ENCODE measurements around the gene LDB3.
A peak's percentile ranks its signal among the peaks of the same experiment; 100 is the strongest.

The LDB3 gene

GRCh38 chr10:86758189-86759072 is 90.1 kb downstream of the LDB3 start:
- H3K27me3 ChIP-seq (replicated peaks in 2 of 5; ENCODE audit: control insufficient read depth in 4 of 5, insufficient read depth in 5 of 5, low read length in 4 of 5): peaks cover 31 to 92% (median 43%) of the 10 kb centered on the region in 5 experiments
- no peak overlapping the region for H3K27ac ChIP-seq (ENCODE audit: insufficient read depth in 1 of 2, low read depth in 1 of 2, low read length in 2 of 2, poor library complexity in 1 of 2, severe bottlenecking in 2 of 2)
- WGBS (ENCODE audit: insufficient coverage): 40% methylated on average over 3 of the region's 9 CpGs
- no peaks in the 10 kb centered on the region for H3K36me3 ChIP-seq (ENCODE audit: control insufficient read depth in 4 of 4, insufficient read depth in 4 of 4, low read length in 3 of 4)
- DNase-seq: peak in 1 of 3 donors; percentile 13
- H3K4me1 ChIP-seq (ENCODE audit: control extremely low read depth in 1 of 4, control insufficient read depth in 4 of 4, insufficient read depth in 4 of 4, low read length in 3 of 4): peaks cover 0 to 19% (median 16%) of the 10 kb centered on the region in 4 experiments
- CTCF ChIA-PET: interaction anchor here (0.7 kb wide), 1 partner anchor 226 kb away, joined by 3 read pairs; no protein-coding TSS in a partner anchor
- no peak overlapping the region for H3K4me3 ChIP-seq (ENCODE audit: control insufficient read depth in 1 of 7, extremely low read depth in 1 of 7, insufficient read depth in 4 of 7, low read depth in 2 of 7, low read length in 6 of 7)
- POLR2A ChIA-PET: interaction anchor here (0.6 kb wide), 1 partner anchor 12 kb away, joined by 4 read pairs; no protein-coding TSS in a partner anchor
- no peaks in the 10 kb centered on the region for H3K9me3 ChIP-seq (ENCODE audit: control extremely low read depth in 1 of 5, control insufficient read depth in 4 of 5, insufficient read depth in 2 of 5, low read depth in 1 of 5, low read length in 4 of 5)

- no peak overlapping the region for H3K27ac ChIP-seq (ENCODE audit: insufficient read depth in 1 of 2, low read depth in 1 of 2, low read length in 2 of 2, poor library complexity in 1 of 2, severe bottlenecking in 2 of 2)
- CTCF ChIA-PET: interaction anchor here (1.2 kb wide), 1 partner anchor 9 kb away, joined by 3 read pairs; no protein-coding TSS in a partner anchor
Measured at GRCh38 chr10:86759073-86759672, 90.9 kb downstream of the LDB3 start.

GRCh38 chr10:86763404-86763803 is 95.1 kb downstream of the LDB3 start:
- no peaks in the 10 kb centered on the region for H3K4me1 ChIP-seq (ENCODE audit: control extremely low read depth in 1 of 4, control insufficient read depth in 4 of 4, insufficient read depth in 4 of 4, low read length in 3 of 4)
- no peaks in the 10 kb centered on the region for H3K36me3 ChIP-seq (ENCODE audit: control insufficient read depth in 4 of 4, insufficient read depth in 4 of 4, low read length in 3 of 4)
- peaks cover 15 to 62% (median 35%) of the 10 kb centered on the region in 5 experiments for H3K27me3 ChIP-seq (replicated peaks in 2 of 5; ENCODE audit: control insufficient read depth in 4 of 5, insufficient read depth in 5 of 5, low read length in 4 of 5)
- no peak for DNase-seq
- H3K27ac ChIP-seq (ENCODE audit: insufficient read depth in 1 of 2, low read depth in 1 of 2, low read length in 2 of 2, poor library complexity in 1 of 2, severe bottlenecking in 2 of 2): no peak overlapping the region
- POLR2A ChIA-PET: no interaction called here
- H3K4me3 ChIP-seq (ENCODE audit: control insufficient read depth in 1 of 7, extremely low read depth in 1 of 7, insufficient read depth in 4 of 7, low read depth in 2 of 7, low read length in 6 of 7): no peak overlapping the region
- CTCF ChIA-PET: interaction anchor here (1.4 kb wide), 1 partner anchor 9 kb away, joined by 3 read pairs; no protein-coding TSS in a partner anchor
- no peaks in the 10 kb centered on the region for H3K9me3 ChIP-seq (ENCODE audit: control extremely low read depth in 1 of 5, control insufficient read depth in 4 of 5, insufficient read depth in 2 of 5, low read depth in 1 of 5, low read length in 4 of 5)
- WGBS (ENCODE audit: insufficient coverage): 94% methylated on average over 2 of the region's 5 CpGs

More at GRCh38 chr10:86759073-86759672, 90.9 kb downstream of the LDB3 start:
- Histone ChIP-seq H3K36me3 (ENCODE audit: control insufficient read depth in 4 of 4, insufficient read depth in 4 of 4, low read length in 3 of 4) (no peaks in the 10 kb centered on the region), H3K4me3 (ENCODE audit: control insufficient read depth in 1 of 7, extremely low read depth in 1 of 7, insufficient read depth in 4 of 7, low read depth in 2 of 7, low read length in 6 of 7) (no peak overlapping the region), H3K27me3 (replicated peaks in 2 of 5; ENCODE audit: control insufficient read depth in 4 of 5, insufficient read depth in 5 of 5, low read length in 4 of 5) (peaks cover 24 to 88% (median 44%) of the 10 kb centered on the region in 5 experiments), H3K9me3 (ENCODE audit: control extremely low read depth in 1 of 5, control insufficient read depth in 4 of 5, insufficient read depth in 2 of 5, low read depth in 1 of 5, low read length in 4 of 5) (no peaks in the 10 kb centered on the region), H3K4me1 (ENCODE audit: control extremely low read depth in 1 of 4, control insufficient read depth in 4 of 4, insufficient read depth in 4 of 4, low read length in 3 of 4) (peaks cover 0 to 19% (median 16%) of the 10 kb centered on the region in 4 experiments)
- 60% methylated on average over 1 of the region's 3 CpGs for WGBS (ENCODE audit: insufficient coverage)
- POLR2A ChIA-PET: interaction anchor here (0.6 kb wide), 1 partner anchor 13 kb away, joined by 4 read pairs; no protein-coding TSS in a partner anchor
- DNase-seq: peak in 1 of 3 donors; percentile 11

GRCh38 chr10:86765548-86765947 is 97.2 kb downstream of the LDB3 start:
- ChIA-PET POLR2A (no interaction called here), CTCF (no interaction called here)
- no CpG with 5 or more reads among the region's 2 CpGs for WGBS (ENCODE audit: insufficient coverage)
- no peak overlapping the region for H3K4me3 ChIP-seq (ENCODE audit: control insufficient read depth in 1 of 7, extremely low read depth in 1 of 7, insufficient read depth in 4 of 7, low read depth in 2 of 7, low read length in 6 of 7)
- no peaks in the 10 kb centered on the region for H3K9me3 ChIP-seq (ENCODE audit: control extremely low read depth in 1 of 5, control insufficient read depth in 4 of 5, insufficient read depth in 2 of 5, low read depth in 1 of 5, low read length in 4 of 5)
- H3K27me3 ChIP-seq (replicated peaks in 2 of 5; ENCODE audit: control insufficient read depth in 4 of 5, insufficient read depth in 5 of 5, low read length in 4 of 5): peaks cover 7 to 51% (median 32%) of the 10 kb centered on the region in 5 experiments
- H3K36me3 ChIP-seq (ENCODE audit: control insufficient read depth in 4 of 4, insufficient read depth in 4 of 4, low read length in 3 of 4): no peaks in the 10 kb centered on the region
- no peaks in the 10 kb centered on the region for H3K4me1 ChIP-seq (ENCODE audit: control extremely low read depth in 1 of 4, control insufficient read depth in 4 of 4, insufficient read depth in 4 of 4, low read length in 3 of 4)
- no peak overlapping the region for H3K27ac ChIP-seq (ENCODE audit: insufficient read depth in 1 of 2, low read depth in 1 of 2, low read length in 2 of 2, poor library complexity in 1 of 2, severe bottlenecking in 2 of 2)
- DNase-seq: no peak

- 100% methylated on average over 1 of the region's 1 CpG for WGBS (ENCODE audit: insufficient coverage)
- POLR2A ChIA-PET: no interaction called here
- no peak overlapping the region for H3K27ac ChIP-seq (ENCODE audit: insufficient read depth in 1 of 2, low read depth in 1 of 2, low read length in 2 of 2, poor library complexity in 1 of 2, severe bottlenecking in 2 of 2)
- H3K4me3 ChIP-seq (ENCODE audit: control insufficient read depth in 1 of 7, extremely low read depth in 1 of 7, insufficient read depth in 4 of 7, low read depth in 2 of 7, low read length in 6 of 7): no peak overlapping the region
- no peaks in the 10 kb centered on the region for H3K4me1 ChIP-seq (ENCODE audit: control extremely low read depth in 1 of 4, control insufficient read depth in 4 of 4, insufficient read depth in 4 of 4, low read length in 3 of 4)
- H3K9me3 ChIP-seq (ENCODE audit: control extremely low read depth in 1 of 5, control insufficient read depth in 4 of 5, insufficient read depth in 2 of 5, low read depth in 1 of 5, low read length in 4 of 5): no peaks in the 10 kb centered on the region
- peaks cover 4 to 26% (median 24%) of the 10 kb centered on the region in 5 experiments for H3K27me3 ChIP-seq (replicated peaks in 2 of 5; ENCODE audit: control insufficient read depth in 4 of 5, insufficient read depth in 5 of 5, low read length in 4 of 5)
- DNase-seq: no peak
- no peaks in the 10 kb centered on the region for H3K36me3 ChIP-seq (ENCODE audit: control insufficient read depth in 4 of 4, insufficient read depth in 4 of 4, low read length in 3 of 4)
- CTCF ChIA-PET: no interaction called here
Measured at GRCh38 chr10:86768412-86769062, 100.2 kb downstream of the LDB3 start.

- no peak overlapping the region for H3K27ac ChIP-seq (ENCODE audit: insufficient read depth in 1 of 2, low read depth in 1 of 2, low read length in 2 of 2, poor library complexity in 1 of 2, severe bottlenecking in 2 of 2)
- H3K9me3 ChIP-seq (ENCODE audit: control extremely low read depth in 1 of 5, control insufficient read depth in 4 of 5, insufficient read depth in 2 of 5, low read depth in 1 of 5, low read length in 4 of 5): no peaks in the 10 kb centered on the region
- H3K4me3 ChIP-seq (ENCODE audit: control insufficient read depth in 1 of 7, extremely low read depth in 1 of 7, insufficient read depth in 4 of 7, low read depth in 2 of 7, low read length in 6 of 7): no peak overlapping the region
- ChIA-PET POLR2A (no interaction called here), CTCF (interaction anchor here (0.8 to 1.6 kb wide), 3 partner anchors 28 to 168 kb away, joined by 3 to 5 read pairs (median 3); no protein-coding TSS in a partner anchor)
- peaks cover 2 to 23% (median 18%) of the 10 kb centered on the region in 5 experiments for H3K27me3 ChIP-seq (replicated peaks in 2 of 5; ENCODE audit: control insufficient read depth in 4 of 5, insufficient read depth in 5 of 5, low read length in 4 of 5)
- H3K4me1 ChIP-seq (ENCODE audit: control extremely low read depth in 1 of 4, control insufficient read depth in 4 of 4, insufficient read depth in 4 of 4, low read length in 3 of 4): no peaks in the 10 kb centered on the region
- 95% methylated on average over 8 of the region's 10 CpGs for WGBS (ENCODE audit: insufficient coverage)
- H3K36me3 ChIP-seq (ENCODE audit: control insufficient read depth in 4 of 4, insufficient read depth in 4 of 4, low read length in 3 of 4): no peaks in the 10 kb centered on the region
- no peak for DNase-seq
Measured at GRCh38 chr10:86769991-86770390, 101.7 kb downstream of the LDB3 start.

All from common myeloid progenitor, CD34-positive (primary cell).